Measurements from ENCODE around the gene SYNE3.

Gene SYNE3

GRCh38 chr14:95541932-95542930 lies 25.8 kb upstream of the SYNE3 start:
- no peak overlapping the region for H3K4me3 ChIP-seq (replicated peaks; ENCODE audit: insufficient read depth, low read length)
- TF ChIP-seq, protein P1, sequence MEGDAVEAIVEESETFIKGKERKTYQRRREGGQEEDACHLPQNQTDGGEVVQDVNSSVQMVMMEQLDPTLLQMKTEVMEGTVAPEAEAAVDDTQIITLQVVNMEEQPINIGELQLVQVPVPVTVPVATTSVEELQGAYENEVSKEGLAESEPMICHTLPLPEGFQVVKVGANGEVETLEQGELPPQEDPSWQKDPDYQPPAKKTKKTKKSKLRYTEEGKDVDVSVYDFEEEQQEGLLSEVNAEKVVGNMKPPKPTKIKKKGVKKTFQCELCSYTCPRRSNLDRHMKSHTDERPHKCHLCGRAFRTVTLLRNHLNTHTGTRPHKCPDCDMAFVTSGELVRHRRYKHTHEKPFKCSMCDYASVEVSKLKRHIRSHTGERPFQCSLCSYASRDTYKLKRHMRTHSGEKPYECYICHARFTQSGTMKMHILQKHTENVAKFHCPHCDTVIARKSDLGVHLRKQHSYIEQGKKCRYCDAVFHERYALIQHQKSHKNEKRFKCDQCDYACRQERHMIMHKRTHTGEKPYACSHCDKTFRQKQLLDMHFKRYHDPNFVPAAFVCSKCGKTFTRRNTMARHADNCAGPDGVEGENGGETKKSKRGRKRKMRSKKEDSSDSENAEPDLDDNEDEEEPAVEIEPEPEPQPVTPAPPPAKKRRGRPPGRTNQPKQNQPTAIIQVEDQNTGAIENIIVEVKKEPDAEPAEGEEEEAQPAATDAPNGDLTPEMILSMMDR (IDR thresholded peaks at IDR 0.05; ENCODE audit: insufficient read depth, low read length), result no peak
- TF ChIP-seq GABPA (IDR thresholded peaks at IDR 0.05; ENCODE audit: low read depth), result no peak
- no peak for TF ChIP-seq SPI1 (IDR thresholded peaks at IDR 0.05; ENCODE audit: borderline replicate concordance, low read depth)
- no peak for TF ChIP-seq POLR2AphosphoS5 (IDR thresholded peaks at IDR 0.05; ENCODE audit: low read depth)
- no peak for TF ChIP-seq REST (IDR thresholded peaks at IDR 0.05; ENCODE audit: insufficient replicate concordance, low read depth)
- no peaks in the 10 kb centered on the region for H3K27me3 ChIP-seq (ENCODE audit: insufficient read depth, poor library complexity, severe bottlenecking)
- no peak for DNase-seq (ENCODE audit: low read depth in 1 of 2, low spot score in 1 of 2)
- H3K27ac ChIP-seq (replicated peaks), result no peak overlapping the region

DNA sequence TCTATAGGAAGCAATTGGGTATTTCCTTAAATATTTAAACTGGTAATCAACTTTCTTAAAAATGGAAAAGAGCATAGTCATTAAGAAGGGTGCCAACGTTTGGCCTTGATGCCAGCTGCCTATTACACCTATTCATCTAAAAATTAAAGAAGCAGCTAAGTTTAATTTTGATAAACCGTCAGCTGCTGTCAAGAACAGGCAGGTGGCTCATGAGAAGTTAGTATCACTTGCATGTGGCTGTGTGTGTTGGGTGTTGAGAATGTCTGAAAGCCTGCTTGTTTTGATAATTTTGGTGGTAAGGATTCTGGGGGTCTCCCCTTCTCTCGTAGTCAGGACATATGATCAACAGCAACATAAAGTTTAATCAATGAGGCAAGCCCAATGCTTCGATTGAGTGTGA lies 24.9 kb upstream of the SYNE3 start:
- no peaks in the 10 kb centered on the region for H3K27me3 ChIP-seq (ENCODE audit: insufficient read depth, poor library complexity, severe bottlenecking)
- H3K4me3 ChIP-seq (replicated peaks; ENCODE audit: insufficient read depth, low read length), result no peak overlapping the region
- H3K27ac ChIP-seq (replicated peaks), result no peak overlapping the region
- DNase-seq (ENCODE audit: low read depth in 1 of 2, low spot score in 1 of 2), result no peak
- TF ChIP-seq REST (IDR thresholded peaks at IDR 0.05; ENCODE audit: insufficient replicate concordance, low read depth), result no peak
- no peak for TF ChIP-seq SPI1 (IDR thresholded peaks at IDR 0.05; ENCODE audit: borderline replicate concordance, low read depth)
- no peak for TF ChIP-seq GABPA (IDR thresholded peaks at IDR 0.05; ENCODE audit: low read depth)
- TF ChIP-seq POLR2AphosphoS5 (IDR thresholded peaks at IDR 0.05; ENCODE audit: low read depth), result no peak

- TF ChIP-seq GABPA (IDR thresholded peaks at IDR 0.05; ENCODE audit: low read depth) (no peak), SPI1 (IDR thresholded peaks at IDR 0.05; ENCODE audit: borderline replicate concordance, low read depth) (no peak), POLR2AphosphoS5 (IDR thresholded peaks at IDR 0.05; ENCODE audit: low read depth) (no peak), REST (IDR thresholded peaks at IDR 0.05; ENCODE audit: insufficient replicate concordance, low read depth) (no peak)
- TF ChIP-seq, protein P1 (IDR thresholded peaks at IDR 0.05; ENCODE audit: insufficient read depth, low read length), result no peak
- DNase-seq (ENCODE audit: low read depth in 1 of 2, low spot score in 1 of 2), result no peak
- H3K27ac ChIP-seq (replicated peaks), result no peak overlapping the region
- H3K4me3 ChIP-seq (replicated peaks; ENCODE audit: insufficient read depth, low read length), result no peak overlapping the region
- no peaks in the 10 kb centered on the region for H3K27me3 ChIP-seq (ENCODE audit: insufficient read depth, poor library complexity, severe bottlenecking)
Observed at GRCh38 chr14:95540236-95540855, 23.9 kb upstream of the SYNE3 start.

Data from HL-60 (cell line).